Caco-2 (cell line): ENCODE results near the gene PARP3. TPM values are rescaled to one million over a fixed set of nuclear protein-coding genes. Genes with fewer than 3 reads are reported as not detected.

ENCODE experiments used
- BruUV-seq: library from RNA; stranded (reverse); fragments of 400-500 nt; replicated peaks from 2 replicates; lab custom pipeline; 2021; lab: Mats Ljungman, UMichigan
- CTCF ChIA-PET: fragments of 300-600 bp; sonication (Branson Sonifier 250); formaldehyde crosslinking; loops from one replicate; lab custom pipeline; 2022; ENCODE audit warnings: antibody characterized with exemption; lab: Charles Lee
- POLR2A ChIA-PET: fragments of 300-600 bp; sonication (Branson Sonifier 250); formaldehyde crosslinking; loops from one replicate; lab custom pipeline; 2022; ENCODE audit warnings: antibody characterized with exemption; lab: Charles Lee
- DNase-seq, 2 experiments: peaks; one replicate each; pipeline versions ENCODE4 v3.0.0 to v3.0.0-alpha.2; 2020 to 2022
- H3K27me3 ChIP-seq: replicated peaks from 2 replicates; pipeline ENCODE4 v1.6.0; 2011; ENCODE audit warnings: low read length; ENCODE audit not compliant: control insufficient read depth, insufficient read depth
- H3K36me3 ChIP-seq: 2 replicates; pipeline ENCODE4 v1.5.1; 2011; ENCODE audit warnings: low read length; ENCODE audit not compliant: control insufficient read depth, insufficient read depth
- H3K4me1 ChIP-seq: fragments of 250-450 bp; sonication (Bioruptor Pico); 2 replicates; pipeline ENCODE4 v1.5.1; 2020; ENCODE audit warnings: mild to moderate bottlenecking
- H3K4me3 ChIP-seq: 2 replicates; pipeline ENCODE4 v1.5.1; 2011; ENCODE audit warnings: low read depth, mild to moderate bottlenecking, control low read depth, low read length
- H3K9me3 ChIP-seq: fragments of 250-450 bp; sonication (Bioruptor Pico); 2 replicates; pipeline ENCODE4 v1.5.1; 2020; ENCODE audit warnings: mild to moderate bottlenecking, moderate library complexity
- H3K27ac Mint-ChIP-seq: one replicate; pipeline ENCODE4 v1.8.0; 2022; ENCODE audit warnings: mixed read lengths; ENCODE audit not compliant: unreplicated experiment
- H3K27me3 Mint-ChIP-seq: one replicate; pipeline ENCODE4 v1.8.0; 2022; ENCODE audit warnings: mixed read lengths; ENCODE audit not compliant: insufficient read depth, unreplicated experiment
- H3K36me3 Mint-ChIP-seq: one replicate; pipeline ENCODE4 v1.8.0; 2022; ENCODE audit warnings: mild to moderate bottlenecking, mixed read lengths; ENCODE audit not compliant: insufficient read depth, unreplicated experiment
- H3K4me1 Mint-ChIP-seq: one replicate; pipeline ENCODE4 v1.8.0; 2022; ENCODE audit warnings: low read depth, mixed read lengths; ENCODE audit not compliant: unreplicated experiment
- H3K4me3 Mint-ChIP-seq: one replicate; pipeline ENCODE4 v1.8.0; 2022; ENCODE audit warnings: mild to moderate bottlenecking, moderate library complexity, mixed read lengths; ENCODE audit not compliant: unreplicated experiment
- H3K9me3 Mint-ChIP-seq: one replicate; pipeline ENCODE4 v1.8.0; 2022; ENCODE audit warnings: mixed read lengths; ENCODE audit not compliant: unreplicated experiment
- CTCF ChIP-seq, 2 experiments: fragments of 200-600 bp in 1 of 2; IDR thresholded peaks; 1 replicate in 1 of 2; 2 replicates in 1 of 2; pipeline versions ENCODE4 v1.5.1 to v1.8.0; 2011 to 2022; ENCODE audit warnings: antibody characterized with exemption in 1 of 2, control low read depth in 1 of 2, inconsistent platforms in 1 of 2, low read depth in 1 of 2, low read length in 1 of 2, mild to moderate bottlenecking in 1 of 2, moderate library complexity in 1 of 2; ENCODE audit not compliant: insufficient read depth in 1 of 2, severe bottlenecking in 1 of 2, unreplicated experiment in 1 of 2
- intact Hi-C: fragments of 100-400 bp; cut with micrococcal nuclease; formaldehyde crosslinking; loops from one replicate; pipeline ENCODE4 v1.10.0; 2022; ENCODE audit not compliant: unreplicated experiment
- total RNA-seq: library from RNA; stranded (reverse); gene quantifications from 2 replicates; pipeline ENCODE4 v1.2.3, GENCODE V29; 2022

Gene PARP3
- total RNA-seq, 1 experiment from 2014 or later = 3.3 TPM

- intact Hi-C loops = loop anchor here (1.0 kb wide), 1 partner anchor 25 kb away; the partner anchor contains the start of gene PARP3
- Histone ChIP-seq H3K27me3 (no peaks in the 10 kb centered on the region), H3K36me3 (no peaks in the 10 kb centered on the region), H3K9me3 (no peaks in the 10 kb centered on the region), H3K4me3 (peak overlapping the region; percentile 52), H3K4me1 (peaks cover 13% of the 10 kb centered on the region)
- no peak for TF ChIP-seq CTCF (IDR thresholded peaks at IDR 0.05; ENCODE audit: insufficient read depth in 1 of 2, low read depth in 1 of 2, low read length in 1 of 2, severe bottlenecking in 1 of 2, unreplicated experiment in 1 of 2)
- H3K4me1 Mint-ChIP-seq = peaks cover 20% of the 10 kb centered on the region
- H3K4me3 Mint-ChIP-seq = peak overlapping the region; percentile 86
- H3K36me3 Mint-ChIP-seq = peaks cover 12% of the 10 kb centered on the region
- peak overlapping the region; percentile 77 for H3K27ac Mint-ChIP-seq
- ChIA-PET POLR2A (interaction anchor here (0.6 to 1.6 kb wide), 2 partner anchors 16 to 250 kb away, joined by 4 to 9 read pairs; partner anchors contain the start of gene ACY1), CTCF (interaction anchor here (1.5 kb wide), 1 partner anchor 16 kb away, joined by 8 read pairs; the partner anchor contains the start of gene ACY1)
- H3K9me3 Mint-ChIP-seq = no peaks in the 10 kb centered on the region
- no peaks in the 10 kb centered on the region for H3K27me3 Mint-ChIP-seq
- BruUV-seq = no TSS peak
- no peak for DNase-seq
Measured at GRCh38 chr3:51966922-51967383, 24.8 kb downstream of the PARP3 start.

- Mint-ChIP-seq H3K36me3 (peaks cover 12% of the 10 kb centered on the region), H3K4me3 (peak within 1 kb of the TSS; percentile 86), H3K4me1 (peaks cover 20% of the 10 kb centered on the region), H3K27ac (peak within 1 kb of the TSS; percentile 79), H3K27me3 (no peaks in the 10 kb centered on the region), H3K9me3 (no peaks in the 10 kb centered on the region)
- TSS peak; percentile 63 for BruUV-seq
- Histone ChIP-seq H3K4me1 (peaks cover 13% of the 10 kb centered on the region), H3K36me3 (no peaks in the 10 kb centered on the region), H3K27me3 (no peaks in the 10 kb centered on the region), H3K4me3 (peak within 1 kb of the TSS; percentile 53), H3K9me3 (no peaks in the 10 kb centered on the region)
- ChIA-PET POLR2A (interaction anchor here (0.6 to 1.6 kb wide), 4 partner anchors 15 to 582 kb away, joined by 3 to 11 read pairs (median 6); partner anchors contain the start of genes ACY1, DCAF1 and MANF), CTCF (interaction anchor here (0.6 to 1.5 kb wide), 2 partner anchors 15 to 457 kb away, joined by 5 to 8 read pairs; partner anchors contain the start of gene ACY1)
- DNase-seq = peak; percentile 79 to 80
- intact Hi-C loops = loop anchor here (1.0 to 2.0 kb wide), 2 partner anchors 15 to 25 kb away; partner anchors contain the start of genes ACY1 and PARP3
- no peak for TF ChIP-seq CTCF (IDR thresholded peaks at IDR 0.05; ENCODE audit: insufficient read depth in 1 of 2, low read depth in 1 of 2, low read length in 1 of 2, severe bottlenecking in 1 of 2, unreplicated experiment in 1 of 2)
Measured at GRCh38 chr3:51967384-51968169, 25.4 kb downstream of the PARP3 start, which contains the start of gene PCBP4. Gene PCBP4, minus strand, starts transcription at chr3:51967454. Its CDS starts 6,214 bp downstream, at chr3:51961240.

GRCh38 chr3:51968170-51968775, 26.1 kb downstream of the PARP3 start:
- peak in 1 of 2 experiments; percentile 31 for DNase-seq
- BruUV-seq = no TSS peak
- Histone ChIP-seq H3K9me3 (no peaks in the 10 kb centered on the region), H3K27me3 (no peaks in the 10 kb centered on the region), H3K4me1 (peaks cover 13% of the 10 kb centered on the region), H3K36me3 (no peaks in the 10 kb centered on the region), H3K4me3 (peak overlapping the region; percentile 53)
- POLR2A ChIA-PET = interaction anchor here (1.0 to 1.6 kb wide), 2 partner anchors 14 to 468 kb away, joined by 9 to 11 read pairs; partner anchors contain the start of genes ACY1 and DCAF1
- CTCF ChIA-PET = interaction anchor here (1.5 kb wide), 1 partner anchor 14 kb away, joined by 8 read pairs; the partner anchor contains the start of gene ACY1
- peak overlapping the region; percentile 86 for H3K4me3 Mint-ChIP-seq
- H3K27me3 Mint-ChIP-seq = no peaks in the 10 kb centered on the region
- TF ChIP-seq CTCF (IDR thresholded peaks at IDR 0.05; ENCODE audit: insufficient read depth in 1 of 2, low read depth in 1 of 2, low read length in 1 of 2, severe bottlenecking in 1 of 2, unreplicated experiment in 1 of 2) = no peak
- peaks cover 20% of the 10 kb centered on the region for H3K4me1 Mint-ChIP-seq
- peak overlapping the region; percentile 79 for H3K27ac Mint-ChIP-seq
- intact Hi-C loops = loop anchor here (2.0 kb wide), 1 partner anchor 15 kb away; the partner anchor contains the start of gene ACY1
- H3K9me3 Mint-ChIP-seq = no peaks in the 10 kb centered on the region
- peaks cover 12% of the 10 kb centered on the region for H3K36me3 Mint-ChIP-seq
